Omental fat pad (tissue), 4 donors: ENCODE results near the gene MYCBP2. TPM values are rescaled to one million over a fixed set of nuclear protein-coding genes. Genes with fewer than 3 reads are reported as not detected.

ENCODE experiments used
- ATAC-seq: fragments of 150-250 bp; one replicate; pipeline ENCODE4 v1.9.1; 2016; ENCODE audit warnings: mild to moderate bottlenecking, moderate library complexity; ENCODE audit not compliant: low FRiP score
- DNase-seq: peaks from one replicate; pipeline ENCODE4 v3.0.0-alpha.2; 2019; ENCODE audit warnings: low spot score
- CTCF ChIP-seq, 3 donors: fragments of 450-650 bp; IDR thresholded peaks; one replicate each; pipeline ENCODE4 v1.5.1; 2016 to 2017; ENCODE audit warnings: antibody characterized with exemption in 3 of 3, mild to moderate bottlenecking in 3 of 3, moderate library complexity in 2 of 3
- total RNA-seq, 4 donors: library from RNA; depleted of rRNA; stranded (reverse); fragments of >200 nt; gene quantifications; one replicate each; pipeline ENCODE4 v1.1.0, GENCODE V29; 2016

The MYCBP2 gene
- total RNA-seq, 4 donors from 2014 or later = 152 to 277 (median 223) TPM

GRCh38 chr13:77031656-77032243 lies 295.1 kb downstream of the MYCBP2 start:
- ATAC-seq (no peak), DNase-seq (no peak)
- TF ChIP-seq CTCF (IDR thresholded peaks at IDR 0.05) = no peak

GRCh38 chr13:77029436-77029835 lies 297.5 kb downstream of the MYCBP2 start:
- DNase-seq (no peak), ATAC-seq (no peak)
- no peak for TF ChIP-seq CTCF (IDR thresholded peaks at IDR 0.05)

- DNase-seq (no peak), ATAC-seq (no peak)
- no peak for TF ChIP-seq CTCF (IDR thresholded peaks at IDR 0.05)
Observed at GRCh38 chr13:77028202-77028601, 298.7 kb downstream of the MYCBP2 start.

GRCh38 chr13:77026861-77027621 lies 299.9 kb downstream of the MYCBP2 start, which contains the start of gene FBXL3:
Gene FBXL3 (minus strand): TSS chr13:77027159. CDS start chr13:77021860, 5,299 bp downstream.
- DNase-seq = peak; percentile 41
- TF ChIP-seq CTCF (IDR thresholded peaks at IDR 0.05) = no peak
- ATAC-seq = peak; percentile 88

- ATAC-seq (peak; percentile 63), DNase-seq (peak; percentile 44)
- no peak for TF ChIP-seq CTCF (IDR thresholded peaks at IDR 0.05)
Observed at GRCh38 chr13:77026255-77026860, 300.5 kb downstream of the MYCBP2 start.

GRCh38 chr13:77022341-77022740 lies 304.6 kb downstream of the MYCBP2 start:
- ATAC-seq (peak; percentile 35), DNase-seq (no peak)
- TF ChIP-seq CTCF (IDR thresholded peaks at IDR 0.05) = no peak
